Keratinocyte (primary cell): ENCODE results near the gene HBZ.

Experiments
- EZH2 ChIP-seq: IDR thresholded peaks from one replicate; pipeline ENCODE4 v1.6.1; 2012; ENCODE audit warnings: inconsistent platforms, mild to moderate bottlenecking, low read length, moderate library complexity
- TF ChIP-seq, protein P1 (sequence below), 3 experiments: IDR thresholded peaks in 1 of 3; conservative IDR thresholded peaks in 1 of 3; optimal IDR thresholded peaks in 1 of 3; 2 replicates in 2 of 3; 3 replicates in 1 of 3; pipeline versions ENCODE3 to v1.5.1; 2011; ENCODE audit warnings: low read length in 3 of 3, mild to moderate bottlenecking in 3 of 3, moderate library complexity in 2 of 3, control low read depth in 1 of 3, inconsistent platforms in 1 of 3; ENCODE audit not compliant: insufficient read depth in 2 of 3; ENCODE audit errors: extremely low read depth in 1 of 3

- TF ChIP-seq, protein P1, sequence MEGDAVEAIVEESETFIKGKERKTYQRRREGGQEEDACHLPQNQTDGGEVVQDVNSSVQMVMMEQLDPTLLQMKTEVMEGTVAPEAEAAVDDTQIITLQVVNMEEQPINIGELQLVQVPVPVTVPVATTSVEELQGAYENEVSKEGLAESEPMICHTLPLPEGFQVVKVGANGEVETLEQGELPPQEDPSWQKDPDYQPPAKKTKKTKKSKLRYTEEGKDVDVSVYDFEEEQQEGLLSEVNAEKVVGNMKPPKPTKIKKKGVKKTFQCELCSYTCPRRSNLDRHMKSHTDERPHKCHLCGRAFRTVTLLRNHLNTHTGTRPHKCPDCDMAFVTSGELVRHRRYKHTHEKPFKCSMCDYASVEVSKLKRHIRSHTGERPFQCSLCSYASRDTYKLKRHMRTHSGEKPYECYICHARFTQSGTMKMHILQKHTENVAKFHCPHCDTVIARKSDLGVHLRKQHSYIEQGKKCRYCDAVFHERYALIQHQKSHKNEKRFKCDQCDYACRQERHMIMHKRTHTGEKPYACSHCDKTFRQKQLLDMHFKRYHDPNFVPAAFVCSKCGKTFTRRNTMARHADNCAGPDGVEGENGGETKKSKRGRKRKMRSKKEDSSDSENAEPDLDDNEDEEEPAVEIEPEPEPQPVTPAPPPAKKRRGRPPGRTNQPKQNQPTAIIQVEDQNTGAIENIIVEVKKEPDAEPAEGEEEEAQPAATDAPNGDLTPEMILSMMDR (optimal IDR thresholded peaks at IDR 0.05 in 1 of 3, IDR thresholded peaks at IDR 0.05 in 1 of 3, conservative IDR thresholded peaks at IDR 0.05 in 1 of 3; ENCODE audit: extremely low read depth in 1 of 3, insufficient read depth in 2 of 3, low read length in 3 of 3) = no peak
- no peak for TF ChIP-seq EZH2
Observed at GRCh38 chr16:129075-129474, 23.4 kb upstream of the HBZ start.
